Prostate gland (tissue), 2 donors: ENCODE results near the gene KRCC1. TPM values are rescaled to one million over a fixed set of nuclear protein-coding genes. Genes with fewer than 3 reads are reported as not detected.

ENCODE experiments used
- DNase-seq: peaks from one replicate; pipeline ENCODE4 v3.0.0-alpha.2; 2019; ENCODE audit warnings: low spot score
- H3K27ac ChIP-seq, 2 donors: fragments of 200-600 bp; sonication (generic); 2 replicates each; pipeline ENCODE4 v1.5.1; 2017 to 2019
- H3K27me3 ChIP-seq: fragments of 200-600 bp; sonication (generic); replicated peaks from 2 replicates; pipeline ENCODE4 v1.5.1; 2019; ENCODE audit not compliant: insufficient read depth
- H3K36me3 ChIP-seq, 2 donors: fragments of 200-600 bp; sonication (generic); 1 replicate in 1 of 2; 2 replicates in 1 of 2; pipeline versions ENCODE4 v1.5.1 to v1.8.1; 2017 to 2019
- H3K4me1 ChIP-seq: fragments of 200-600 bp; sonication (generic); replicated peaks from 2 replicates; pipeline ENCODE4 v1.5.1; 2019
- H3K4me3 ChIP-seq, 2 donors: fragments of 200-600 bp; sonication (generic); 2 replicates each; pipeline ENCODE4 v1.5.1; 2017 to 2019
- H3K9me3 ChIP-seq: fragments of 200-600 bp; sonication (generic); 2 replicates; pipeline ENCODE4 v1.5.1; 2017
- CTCF ChIP-seq, 4 experiments: fragments of 200-600 bp in 2 of 4; fragments of 450-650 bp in 2 of 4; sonication (generic) in 2 of 4; IDR thresholded peaks; 1 replicate in 3 of 4; 2 replicates in 1 of 4; pipeline ENCODE4 v1.5.1; 2016 to 2019; ENCODE audit warnings: antibody characterized with exemption in 4 of 4, mild to moderate bottlenecking in 2 of 4, moderate library complexity in 2 of 4
- POLR2A ChIP-seq: fragments of 450-650 bp; IDR thresholded peaks from one replicate; pipeline ENCODE4 v1.6.1; 2016; ENCODE audit warnings: antibody characterized with exemption, mild to moderate bottlenecking
- POLR2AphosphoS5 ChIP-seq: sonication (generic); formaldehyde crosslinking; IDR thresholded peaks from one replicate; pipeline ENCODE4 v1.6.1; 2017; ENCODE audit warnings: antibody characterized with exemption
- WGBS: methylation state at CpG from one replicate; pipeline ENCODE4 v1.1.5; 2018; 5-methylcytosine and 5-hydroxymethylcytosine counted together
- intact Hi-C: fragments of 100-400 bp; cut with DNase I; formaldehyde crosslinking; loops from one replicate; pipeline ENCODE4 v1.14.2; 2022
- total RNA-seq, 2 donors: library from RNA; depleted of rRNA; stranded (reverse); fragments of >200 nt; gene quantifications; one replicate each; pipeline ENCODE4 v1.1.0, GENCODE V29; 2016

KRCC1 gene
- 10 to 100 TPM; 18.7 to 36.6 TPM for total RNA-seq

- no peaks in the 10 kb centered on the region for H3K9me3 ChIP-seq
- TF ChIP-seq POLR2AphosphoS5 (peak; percentile 91), POLR2A (peak; percentile 97), CTCF (IDR thresholded peaks at IDR 0.05) (peak in 2 of 4 experiments; percentile 48 to 55)
- intact Hi-C loops: loop anchor here (5.0 kb wide), 2 partner anchors 112 to 132 kb away; no protein-coding TSS in a partner anchor
- H3K27me3 ChIP-seq: no peaks in the 10 kb centered on the region
- peak within 1 kb of the TSS; percentile 93 to 97 for H3K27ac ChIP-seq
- under 1% methylated on average over 67 of the region's 77 CpGs for WGBS
- no peaks in the 10 kb centered on the region for H3K4me1 ChIP-seq
- no peaks in the 10 kb centered on the region for H3K36me3 ChIP-seq
- H3K4me3 ChIP-seq: peak within 1 kb of the TSS; percentile 77 to 96
- DNase-seq: peak; percentile 94
Observed at GRCh38 chr2:88055371-88056128, at the start of gene KRCC1. TSS of gene KRCC1 (minus strand) at chr2:88055783. CDS start at chr2:88028563, 27,220 bp downstream.

- Histone ChIP-seq H3K36me3 (no peaks in the 10 kb centered on the region), H3K9me3 (no peaks in the 10 kb centered on the region), H3K4me3 (no peak overlapping the region), H3K4me1 (no peaks in the 10 kb centered on the region), H3K27me3 (no peaks in the 10 kb centered on the region), H3K27ac (no peak overlapping the region)
- 65% methylated on average over 3 of the region's 3 CpGs for WGBS
- intact Hi-C loops: no loop called here
- no peak for DNase-seq
- TF ChIP-seq CTCF (IDR thresholded peaks at IDR 0.05) (no peak), POLR2AphosphoS5 (no peak), POLR2A (no peak)
Observed at GRCh38 chr2:88100489-88100858, 44.9 kb upstream of the KRCC1 start.

GRCh38 chr2:88099798-88100488 lies 44.4 kb upstream of the KRCC1 start:
- Histone ChIP-seq H3K36me3 (no peaks in the 10 kb centered on the region), H3K27ac (no peak overlapping the region), H3K27me3 (no peaks in the 10 kb centered on the region), H3K4me3 (no peak overlapping the region), H3K4me1 (no peaks in the 10 kb centered on the region), H3K9me3 (no peaks in the 10 kb centered on the region)
- TF ChIP-seq POLR2A (no peak), POLR2AphosphoS5 (no peak), CTCF (IDR thresholded peaks at IDR 0.05) (no peak)
- intact Hi-C loops: no loop called here
- WGBS: 52% methylated on average over 5 of the region's 5 CpGs
- DNase-seq: no peak

GRCh38 chr2:88098558-88098900 lies 42.9 kb upstream of the KRCC1 start:
- Histone ChIP-seq H3K4me1 (no peaks in the 10 kb centered on the region), H3K4me3 (no peak overlapping the region), H3K27ac (no peak overlapping the region), H3K9me3 (no peaks in the 10 kb centered on the region), H3K36me3 (no peaks in the 10 kb centered on the region), H3K27me3 (no peaks in the 10 kb centered on the region)
- intact Hi-C loops: no loop called here
- no peak for DNase-seq
- TF ChIP-seq POLR2A: no peak
- no peak for TF ChIP-seq POLR2AphosphoS5
- TF ChIP-seq CTCF (IDR thresholded peaks at IDR 0.05): no peak
